Spleen (tissue), 7 donors: Measurements from ENCODE around the gene RIBC2.

ENCODE experiments used
- CTCF ChIP-seq, 11 experiments: fragments of 200-600 bp in 7 of 11; fragments of 450-650 bp in 4 of 11; sonication (generic) in 4 of 11; IDR thresholded peaks in 8 of 11; conservative IDR thresholded peaks in 3 of 11; 1 replicate in 7 of 11; 2 replicates in 4 of 11; pipeline versions ENCODE4 v1.4.0 to v1.8.0; 2016 to 2021; ENCODE audit warnings: antibody characterized with exemption in 11 of 11, inconsistent platforms in 4 of 11, mild to moderate bottlenecking in 1 of 11
- POLR2AphosphoS5 ChIP-seq, 3 donors: sonication (generic); formaldehyde crosslinking; IDR thresholded peaks; one replicate each; pipeline ENCODE4 v1.5.1; 2017; ENCODE audit warnings: antibody characterized with exemption in 3 of 3
- donor health status: DM: no; HTN: no; CAD: no; lungs with moderate emphysema.
- donor health status: DM: no; HTN: no; CAD: no.
- donor health status: DM: no; HTN: no; CAD: no.

- TF ChIP-seq CTCF (IDR thresholded peaks at IDR 0.05 in 8 of 11, conservative IDR thresholded peaks at IDR 0.05 in 3 of 11) (no peak), POLR2AphosphoS5 (IDR thresholded peaks at IDR 0.05) (no peak)
These were observed 36.8 kb upstream of the RIBC2 start for GRCh38 chr22:45376703-45377102.
